HG02885 (cell line): ENCODE results near the gene LRPAP1.

ENCODE experiments used
- ATAC-seq: cut with Tn5 transposase; IDR thresholded peaks from one replicate; pipeline ENCODE4 v1.9.1; 2021; ENCODE audit warnings: mild to moderate bottlenecking; ENCODE audit not compliant: unreplicated experiment, poor library complexity

Gene LRPAP1

DNA sequence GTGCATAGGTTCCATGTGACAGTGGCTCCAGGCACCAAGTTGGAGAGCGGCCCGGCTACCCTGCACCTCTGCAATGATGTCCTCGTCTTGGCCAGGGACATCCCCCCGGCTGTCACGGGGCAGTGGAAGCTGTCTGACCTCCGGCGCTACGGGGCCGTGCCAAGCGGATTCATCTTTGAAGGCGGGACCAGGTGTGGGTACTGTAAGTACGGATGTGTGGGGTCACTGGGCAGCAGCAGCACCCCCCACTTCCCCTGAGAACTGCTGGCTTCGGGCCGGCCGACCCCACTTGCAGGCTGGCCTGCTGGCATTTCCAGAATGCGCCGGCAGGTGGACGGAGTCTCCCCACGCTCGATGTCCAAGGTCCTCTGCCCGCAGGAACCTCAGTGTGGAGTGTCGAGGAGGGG, 55.9 kb downstream of the LRPAP1 start:
- no peak for ATAC-seq

DNA sequence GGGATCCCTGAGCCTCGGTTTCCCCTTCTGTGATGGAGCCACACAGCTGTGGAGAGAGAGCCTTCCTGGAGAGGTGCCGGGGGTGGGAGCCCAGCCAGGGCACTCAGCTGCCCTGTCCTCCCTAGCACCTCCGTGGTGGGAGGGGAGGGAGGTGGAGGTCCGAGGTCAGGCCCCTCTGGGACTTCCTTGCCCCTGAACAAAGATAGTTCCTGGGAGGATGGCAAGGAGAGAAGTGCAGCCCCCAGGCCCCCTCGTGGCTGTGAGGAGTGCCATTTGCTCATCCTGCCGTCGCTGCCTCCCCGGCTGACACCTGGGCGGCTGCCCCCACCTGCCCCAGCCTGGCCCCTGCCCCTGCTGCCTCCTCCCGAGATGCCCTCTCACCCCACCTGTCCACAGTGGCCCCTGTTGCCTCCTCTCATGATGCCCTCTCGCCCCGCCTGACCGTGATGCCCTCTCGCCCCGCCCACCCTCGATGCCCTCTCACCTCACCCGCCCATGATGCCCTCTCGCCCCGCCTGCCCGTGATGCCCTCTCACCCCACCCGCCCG, 56.4 kb downstream of the LRPAP1 start:
- no peak for ATAC-seq

DNA sequence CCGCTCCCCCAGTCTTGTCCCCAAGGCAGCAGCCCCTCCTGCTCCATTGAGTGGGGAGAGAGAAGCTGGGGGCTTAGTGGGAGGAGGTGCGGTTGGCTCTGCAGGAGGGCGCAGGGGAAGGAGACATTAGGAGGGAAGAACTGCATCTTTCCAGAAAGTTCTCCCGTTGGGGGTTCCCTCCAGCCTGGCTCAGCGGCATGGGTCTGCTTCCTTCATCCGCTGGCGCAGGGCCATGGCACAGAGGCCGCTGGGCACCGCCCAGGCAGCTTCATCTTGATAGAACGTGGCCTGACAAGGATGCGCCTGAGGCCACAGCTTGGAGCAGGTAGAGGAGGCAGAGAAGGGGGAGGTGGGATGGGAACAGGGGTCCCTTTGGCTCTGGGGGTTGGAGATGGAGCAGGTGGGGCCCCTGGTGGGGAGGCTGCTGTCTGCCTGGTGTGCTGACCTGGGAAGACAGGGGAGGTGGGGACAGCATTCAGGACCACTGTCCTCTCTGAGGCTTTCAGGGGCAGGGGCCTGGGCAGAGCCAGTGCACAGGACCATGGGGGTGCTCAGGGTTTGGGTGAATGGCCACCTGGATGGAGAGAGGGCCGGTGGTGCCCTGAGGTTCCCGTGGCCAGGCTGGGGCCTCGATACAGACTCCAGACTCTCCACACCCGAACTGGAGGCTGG, 57.0 kb downstream of the LRPAP1 start:
- no peak for ATAC-seq

DNA sequence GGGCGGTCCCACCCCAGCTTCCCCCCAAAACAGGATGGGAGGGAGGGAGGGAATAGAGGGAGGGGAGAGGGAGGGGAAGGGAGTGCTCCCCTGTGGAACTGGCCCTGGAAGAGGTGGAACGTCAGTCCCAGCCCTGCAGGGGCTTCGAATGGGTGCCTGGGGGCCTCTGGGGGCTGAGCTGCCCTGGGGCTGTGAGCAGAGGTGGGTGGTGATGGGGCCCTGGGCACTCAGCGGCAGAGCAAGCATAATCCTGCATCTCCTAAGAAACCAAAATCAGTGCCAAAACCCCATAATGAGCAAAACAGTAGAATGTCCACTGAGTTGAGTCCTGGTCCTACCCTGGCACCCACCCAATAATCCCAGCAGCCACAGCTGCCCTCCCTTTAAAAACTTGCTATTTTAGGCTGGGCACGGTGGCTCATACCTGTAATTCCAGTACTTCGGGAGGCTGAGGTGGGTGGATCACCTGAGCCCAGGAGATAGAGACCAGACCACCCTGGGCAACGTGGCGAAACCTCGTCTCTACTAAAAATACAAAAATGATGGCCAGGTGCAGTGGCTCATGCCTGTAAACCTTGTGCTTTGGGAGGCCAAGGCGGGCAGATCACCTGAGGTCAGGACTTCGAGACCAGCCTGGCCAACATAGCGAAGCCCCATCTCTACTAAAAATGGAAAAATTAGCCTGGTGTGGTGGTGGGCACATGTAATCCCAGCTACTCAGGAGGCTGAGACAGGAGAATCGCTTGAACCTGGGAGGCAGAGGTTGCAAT, 58.0 kb downstream of the LRPAP1 start:
- ATAC-seq: no peak

DNA sequence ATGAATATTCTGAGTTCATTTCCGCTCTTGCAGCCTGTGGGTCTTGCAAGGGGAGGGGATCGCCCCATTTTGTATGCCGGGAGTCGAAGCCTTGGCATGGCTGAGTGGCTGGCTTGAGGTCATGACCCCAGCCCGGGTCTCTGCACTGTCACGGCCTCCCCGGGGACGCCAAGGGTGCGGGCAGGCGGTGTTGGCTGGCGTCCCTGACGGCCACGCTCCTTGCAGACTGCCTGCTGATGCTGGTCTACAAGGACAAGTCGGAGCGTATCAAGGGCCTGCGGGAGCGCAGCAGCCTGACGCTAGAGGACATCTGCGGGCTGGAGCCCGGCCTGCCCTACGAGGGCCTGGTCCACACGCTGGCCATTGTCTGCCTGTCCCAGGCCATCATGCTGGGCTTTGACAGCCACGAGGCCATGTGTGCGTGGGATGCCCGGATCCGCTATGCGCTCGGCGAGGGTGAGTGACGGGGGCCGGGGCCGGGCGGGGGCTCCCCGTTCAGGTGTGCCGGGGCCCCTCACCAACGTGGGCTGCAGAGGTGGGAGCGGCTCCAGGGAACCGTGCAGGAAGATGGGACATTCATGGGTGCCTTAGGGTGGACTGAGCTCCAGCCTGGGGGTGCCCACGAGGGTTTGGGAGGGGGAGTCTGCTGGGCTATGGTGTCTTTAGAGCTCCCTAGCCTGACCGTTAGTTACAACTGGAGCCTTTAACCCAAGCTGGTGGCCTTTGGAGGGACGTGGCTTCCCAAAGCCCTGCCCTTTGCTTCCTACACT, 58.9 kb downstream of the LRPAP1 start:
- no peak for ATAC-seq

DNA sequence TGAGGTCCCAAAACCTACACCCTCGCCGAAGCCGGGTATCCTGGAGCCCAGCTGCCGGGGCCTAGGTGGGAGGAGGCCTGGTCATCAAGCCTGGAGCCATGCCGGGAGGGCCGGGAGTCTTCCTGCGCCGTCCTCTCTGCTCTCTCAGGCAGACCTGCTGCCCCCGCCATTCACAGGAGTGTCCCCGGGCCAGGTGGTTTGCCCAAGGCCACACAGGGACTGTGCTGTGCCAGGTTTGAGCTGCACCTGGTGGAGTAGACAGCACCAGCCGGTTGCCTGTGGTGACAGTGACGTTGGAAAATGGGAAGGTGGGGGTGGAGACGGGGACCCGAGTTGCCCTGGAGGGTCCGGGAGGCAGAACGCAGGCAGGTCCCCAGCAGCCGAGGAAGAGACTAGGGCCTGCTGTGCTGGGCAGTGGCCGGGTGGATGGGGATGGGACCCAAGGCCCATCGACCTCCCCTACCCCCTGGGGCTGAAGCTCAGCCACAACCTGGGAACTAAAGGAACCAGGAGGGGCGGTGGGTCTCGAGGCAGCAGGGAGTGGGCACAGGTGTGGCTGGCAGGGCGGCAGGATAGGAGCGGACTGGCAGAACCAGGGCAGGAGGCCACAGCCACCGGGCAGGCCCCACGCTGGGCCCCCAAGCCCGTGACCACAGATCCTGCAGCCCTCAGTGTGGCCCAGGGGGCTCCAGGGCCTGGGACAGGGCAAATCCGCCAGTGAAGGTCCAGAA, 59.6 kb downstream of the LRPAP1 start:
- ATAC-seq: no peak

DNA sequence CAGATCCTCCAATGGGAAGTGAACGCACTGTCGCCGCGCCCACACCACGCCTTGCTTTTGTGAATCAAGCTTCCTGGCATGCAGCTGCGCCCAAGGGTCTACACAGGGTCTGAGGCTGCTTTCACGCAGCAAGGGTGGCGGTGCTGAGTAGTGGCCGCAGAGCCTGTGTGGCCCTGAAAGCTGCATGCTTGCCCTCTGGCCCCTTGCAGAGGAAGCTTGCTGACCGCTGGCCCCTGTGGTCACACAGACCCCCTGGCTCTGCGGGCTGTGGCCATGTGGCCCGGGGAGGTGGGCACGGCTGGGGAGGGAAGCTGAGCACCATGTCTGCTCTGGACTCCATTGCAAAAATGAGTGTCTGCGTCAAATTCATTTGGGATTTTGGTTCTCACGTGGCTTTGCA, 60.3 kb downstream of the LRPAP1 start:
- no peak for ATAC-seq

DNA sequence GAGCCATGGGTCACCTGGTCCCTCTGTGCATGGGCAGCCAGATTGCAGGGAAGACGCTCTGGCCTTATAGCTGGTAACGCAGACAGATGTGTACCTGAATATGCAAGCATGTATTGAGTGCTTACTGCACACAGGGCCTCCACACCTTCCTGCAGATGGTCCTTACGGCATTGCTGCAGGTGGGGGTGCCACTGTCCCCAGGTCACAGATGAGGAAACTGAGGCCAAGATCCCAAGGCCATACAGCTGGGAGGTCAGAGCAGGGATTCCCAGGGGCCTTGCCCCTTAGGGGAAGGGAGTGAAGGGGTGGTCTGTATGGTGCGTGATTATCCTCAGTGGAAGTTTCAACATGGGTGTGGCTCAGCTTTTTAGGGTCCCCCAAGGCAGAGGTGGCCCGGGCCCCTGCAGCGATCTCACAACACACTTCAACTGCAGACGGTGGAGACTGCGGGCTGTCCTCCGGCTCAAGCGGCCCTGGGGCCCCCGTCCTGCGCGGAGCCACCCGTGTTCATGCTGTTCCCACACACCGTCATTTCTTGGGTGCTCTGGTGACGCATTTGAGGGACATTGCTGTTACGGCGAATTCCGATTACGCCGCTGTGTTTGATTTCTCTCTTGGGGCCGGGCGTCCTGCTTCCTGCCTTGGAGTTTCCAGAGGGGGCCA, 61.0 kb downstream of the LRPAP1 start:
- no peak for ATAC-seq

DNA sequence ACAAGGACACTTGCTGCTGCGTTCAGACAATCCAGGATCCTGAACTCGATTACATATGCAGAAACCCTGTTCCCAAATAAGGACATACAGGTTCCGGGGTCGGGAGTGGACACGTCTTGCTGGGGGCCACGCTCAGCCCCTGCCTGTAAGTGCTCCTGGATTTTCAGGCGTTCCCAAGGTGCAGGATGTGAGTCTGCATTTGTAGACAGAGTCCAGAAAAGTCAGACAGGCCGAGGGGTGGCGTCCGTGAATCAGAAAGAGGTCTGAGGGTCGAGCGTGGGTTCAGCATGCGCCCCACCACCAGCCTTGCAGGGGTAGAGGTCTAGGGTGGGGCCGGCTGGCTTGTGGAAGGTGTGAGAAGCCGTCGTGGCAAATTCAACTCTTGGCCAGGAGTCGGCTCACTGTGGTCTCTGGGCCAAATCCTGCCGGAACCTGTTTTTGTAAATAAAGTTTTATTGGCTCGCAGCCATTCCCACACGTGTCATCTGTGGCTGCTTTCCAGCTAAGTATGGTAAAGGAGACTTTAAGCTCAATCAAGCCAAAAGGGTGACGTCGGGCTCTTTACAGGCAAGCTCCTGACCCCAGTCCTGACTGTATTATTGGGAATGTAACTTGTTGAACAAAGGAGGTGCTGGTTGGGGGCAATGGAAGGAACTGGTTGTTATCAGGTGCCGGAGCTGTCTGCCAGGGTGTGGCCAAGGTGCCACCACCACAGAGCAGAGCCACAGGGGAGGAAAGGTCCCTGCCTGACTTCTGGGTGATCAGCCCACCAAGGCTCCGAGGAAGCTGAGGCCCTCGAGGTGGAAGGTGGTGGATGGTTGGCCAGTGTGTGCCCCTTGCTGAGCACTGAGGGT, 61.8 kb downstream of the LRPAP1 start:
- no peak for ATAC-seq

DNA sequence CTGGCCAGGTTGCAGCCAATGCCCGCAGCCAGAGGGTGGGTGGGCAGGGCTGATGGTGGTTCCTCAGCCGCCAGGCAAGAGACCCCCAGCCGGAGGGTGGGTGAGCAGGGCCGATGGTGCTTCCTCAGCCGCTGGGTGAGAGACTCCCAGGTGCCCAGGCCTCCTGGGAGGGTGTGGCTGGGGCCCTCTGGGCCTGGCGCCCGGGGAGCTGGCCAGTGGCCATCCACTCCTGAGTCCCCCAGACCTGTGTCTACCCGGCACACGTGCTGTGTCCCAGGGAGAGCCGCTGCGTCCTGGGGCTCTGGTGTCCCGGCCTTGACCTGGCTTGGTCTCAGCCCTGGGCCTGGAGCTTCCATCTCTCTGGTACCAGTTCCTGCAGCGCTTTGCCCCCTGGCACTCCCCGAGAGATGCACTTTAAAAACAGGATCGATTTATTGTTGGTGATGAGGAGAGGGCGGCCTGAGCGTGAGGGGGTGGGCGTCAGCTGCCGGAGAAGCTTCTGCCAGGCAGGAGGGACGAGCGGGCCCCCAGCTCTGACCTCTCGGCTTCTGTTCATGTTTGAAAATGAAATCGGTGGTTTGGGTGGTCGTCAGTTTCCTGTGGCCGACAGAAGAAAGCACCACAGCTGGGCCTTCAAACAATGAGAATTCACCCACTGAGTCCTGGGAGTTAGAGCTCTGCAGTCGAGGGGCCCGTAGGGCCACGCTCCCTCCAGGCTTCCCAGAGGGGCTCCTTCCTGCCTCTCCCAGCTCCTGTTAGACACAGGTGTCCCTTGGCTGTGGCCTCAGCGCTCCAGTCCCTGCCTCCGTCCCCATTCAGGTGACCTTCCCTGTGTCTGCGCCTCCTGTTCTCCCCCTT, 62.6 kb downstream of the LRPAP1 start:
- ATAC-seq: no peak

DNA sequence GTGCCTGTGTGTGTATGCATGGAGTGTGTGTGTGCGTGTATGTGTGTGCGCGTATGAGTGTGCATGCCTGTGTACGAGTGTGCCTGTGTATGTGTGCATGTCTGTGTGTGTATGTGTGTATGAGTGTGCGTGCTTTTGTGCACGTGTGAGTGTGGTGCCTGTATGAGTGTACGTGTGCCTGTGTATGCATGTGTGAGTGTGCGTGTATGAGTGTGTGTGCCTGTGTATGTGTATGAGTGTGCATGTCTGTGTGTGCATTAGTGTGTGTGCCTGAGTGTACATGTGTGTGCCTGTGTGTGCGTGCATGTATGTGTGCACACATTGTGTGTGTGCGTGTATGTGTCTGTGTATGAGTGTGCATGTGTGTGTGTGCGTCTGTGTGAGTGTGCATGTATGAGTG, 63.4 kb downstream of the LRPAP1 start:
- no peak for ATAC-seq

DNA sequence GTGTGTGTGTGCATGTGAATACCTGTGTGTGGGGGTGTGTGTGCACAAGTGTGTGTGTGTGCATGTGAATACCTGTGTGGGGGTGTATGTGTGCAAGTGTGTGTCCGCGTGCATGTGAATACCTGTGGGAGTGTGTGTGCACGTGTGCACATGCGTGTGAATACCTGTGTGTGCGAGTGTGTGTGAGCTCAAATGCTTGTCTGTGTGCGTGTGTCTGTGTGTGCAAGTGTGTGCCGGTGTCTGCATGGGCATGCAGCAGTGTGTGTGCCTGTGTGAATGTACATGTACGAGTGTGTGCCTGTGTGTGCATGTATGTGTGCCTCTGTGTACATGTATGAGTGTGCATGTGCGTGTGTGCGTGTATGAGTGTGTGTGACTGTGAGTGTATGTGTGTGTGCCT, 64.1 kb downstream of the LRPAP1 start:
- ATAC-seq: no peak

DNA sequence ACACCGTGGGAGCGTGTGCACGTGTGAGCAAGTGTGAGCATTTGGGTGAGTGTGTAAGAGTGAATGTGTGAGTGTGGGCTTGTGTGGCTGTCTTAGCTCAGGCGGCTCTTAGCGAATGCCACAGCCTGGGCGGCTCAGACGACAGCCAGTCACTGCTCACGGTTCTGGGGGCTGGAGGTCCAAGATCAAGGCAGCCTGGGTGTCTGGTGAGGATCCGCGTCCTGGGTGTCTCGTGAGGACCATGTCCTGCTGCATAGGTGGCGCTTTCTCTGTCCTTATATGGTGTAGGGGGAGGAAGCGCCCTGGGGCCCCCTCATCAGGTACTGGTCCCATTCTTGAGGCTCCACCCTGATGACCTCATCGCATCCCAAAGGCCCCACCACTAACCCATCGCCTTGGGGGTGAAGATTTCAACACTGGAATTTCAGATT, 64.6 kb downstream of the LRPAP1 start:
- ATAC-seq: no peak

DNA sequence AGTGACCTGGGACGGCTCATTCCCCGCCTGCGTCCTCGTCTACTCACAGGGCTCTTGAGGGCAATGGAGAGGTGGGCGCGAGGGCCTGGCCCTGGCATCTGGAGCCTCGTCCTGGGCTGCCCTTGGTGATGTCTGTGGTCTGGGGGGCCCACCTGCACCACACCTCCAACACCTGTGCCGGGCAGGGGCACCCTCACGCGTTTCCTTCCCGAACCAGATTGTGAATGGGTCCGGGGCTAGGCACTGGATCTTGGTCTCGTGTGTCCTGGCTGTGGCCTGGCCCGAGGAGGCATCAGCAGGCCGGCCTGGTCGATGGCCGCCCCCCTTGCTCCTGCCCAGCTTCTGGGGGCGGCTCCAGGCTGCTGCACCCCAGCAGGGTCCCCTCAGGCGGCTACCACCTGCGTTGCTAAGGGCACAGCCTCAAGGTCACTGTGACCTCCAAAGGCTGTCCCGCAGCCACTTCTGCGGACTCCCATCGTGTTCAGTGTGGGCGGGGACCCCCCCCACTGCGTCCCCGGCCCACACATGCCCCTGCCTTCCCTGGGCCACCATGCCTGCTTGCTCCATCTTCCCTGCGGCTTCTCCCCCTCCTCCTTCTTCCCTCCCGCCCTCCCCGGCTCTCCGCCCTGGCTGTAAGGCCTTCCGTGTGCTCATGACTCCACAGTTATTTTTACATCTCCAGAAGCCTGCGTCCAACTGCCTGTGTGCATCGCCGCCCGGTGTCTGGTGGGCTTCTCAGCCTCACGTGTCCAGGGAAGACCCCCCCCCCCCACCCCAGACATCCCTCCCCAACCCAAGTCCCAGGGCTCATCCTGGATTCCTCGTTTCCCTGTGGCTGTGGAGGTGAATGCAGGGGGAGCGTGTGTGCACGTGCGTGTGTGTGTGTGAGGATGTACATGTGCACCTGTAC, 65.3 kb downstream of the LRPAP1 start:
- no peak for ATAC-seq

DNA sequence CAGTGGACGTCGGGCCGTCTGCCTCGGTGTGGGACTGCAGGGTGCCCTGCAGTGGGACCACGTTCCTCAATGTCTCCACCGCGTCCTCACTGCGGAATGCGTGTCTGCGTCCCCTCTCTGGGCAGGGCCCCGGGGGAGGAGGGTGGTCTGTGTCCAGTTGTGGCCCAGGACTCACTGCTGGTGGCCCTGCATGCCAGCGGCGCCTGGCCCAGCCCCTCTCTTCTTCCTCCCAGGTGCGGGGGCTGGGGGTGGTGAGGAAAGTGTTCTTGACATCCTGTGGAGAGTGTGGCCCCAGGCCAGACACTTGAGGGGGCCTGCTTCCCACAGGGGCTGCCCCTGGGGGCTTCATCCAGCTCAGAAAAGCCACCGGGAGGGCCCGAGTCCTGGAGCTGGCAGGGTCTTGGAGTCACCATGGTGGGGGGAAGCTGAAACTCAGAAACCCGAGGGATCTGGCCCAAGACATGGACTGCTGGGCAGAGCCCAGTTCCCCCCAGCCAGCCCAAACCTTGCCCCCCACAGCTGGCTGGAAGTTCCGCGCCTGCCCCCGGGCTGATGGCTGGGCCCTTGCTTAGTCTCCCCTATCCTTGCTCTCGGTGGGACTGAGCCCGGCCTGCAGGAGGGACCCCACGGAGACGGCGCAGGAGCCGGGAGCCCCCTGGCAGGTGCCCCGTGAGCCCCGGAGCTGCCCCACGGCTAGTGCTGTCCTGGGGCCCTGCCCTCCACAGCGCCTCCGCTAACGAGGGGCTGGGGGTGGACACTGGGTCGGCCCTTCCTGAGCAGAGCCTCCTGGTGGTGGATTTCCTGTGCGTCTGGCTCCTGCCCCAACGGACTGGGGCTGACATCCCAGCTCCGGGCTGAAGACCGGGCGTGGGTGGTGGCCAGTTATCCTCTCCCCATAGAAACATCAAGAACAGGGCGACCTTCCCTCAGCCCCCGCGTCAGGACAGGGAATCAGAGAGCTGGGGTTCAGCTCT, 66.2 kb downstream of the LRPAP1 start:
- no peak for ATAC-seq
